BLaER1 (cell line): ENCODE data around the gene BACH1.

Source experiments
- H3K27ac ChIP-seq: shearing (Covaris generic); formaldehyde crosslinking; 2 replicates; pipeline ENCODE4 v1.8.1; 2022
- H3K27me3 ChIP-seq: shearing (Covaris generic); formaldehyde crosslinking; 2 replicates; pipeline ENCODE4 v1.8.1; 2022
- H3K36me3 ChIP-seq: shearing (Covaris generic); formaldehyde crosslinking; 2 replicates; pipeline ENCODE4 v1.8.1; 2022
- H3K4me1 ChIP-seq: shearing (Covaris generic); formaldehyde crosslinking; 2 replicates; pipeline ENCODE4 v1.8.1; 2022
- H3K4me2 ChIP-seq: shearing (Covaris generic); formaldehyde crosslinking; 2 replicates; pipeline ENCODE4 v1.8.1; 2022
- H3K4me3 ChIP-seq: shearing (Covaris generic); formaldehyde crosslinking; 2 replicates; pipeline ENCODE4 v1.8.1; 2022
- H3K9ac ChIP-seq: shearing (Covaris generic); formaldehyde crosslinking; 2 replicates; pipeline ENCODE4 v1.8.1; 2022
- H3K9me3 ChIP-seq: shearing (Covaris generic); formaldehyde crosslinking; 2 replicates; pipeline ENCODE4 v1.8.1; 2022
- H4K20me1 ChIP-seq: shearing (Covaris generic); formaldehyde crosslinking; 2 replicates; pipeline ENCODE4 v1.8.1; 2022
- Cebpa-rat ChIP-seq: shearing (Covaris generic); IDR thresholded peaks from 2 replicates; pipeline ENCODE4 v1.8.1; 2022

Gene BACH1

GRCh38 chr21:29321932-29322928 lies 23.5 kb downstream of the BACH1 start:
- Histone ChIP-seq H3K4me1 (no peaks in the 10 kb centered on the region), H3K36me3 (peaks cover 92% of the 10 kb centered on the region), H3K27me3 (no peaks in the 10 kb centered on the region), H3K4me3 (no peak overlapping the region), H3K4me2 (no peak overlapping the region), H4K20me1 (peaks cover 98% of the 10 kb centered on the region), H3K27ac (no peak overlapping the region), H3K9me3 (peaks cover 61% of the 10 kb centered on the region), H3K9ac (no peak overlapping the region)
- TF ChIP-seq Cebpa-rat = no peak

- TF ChIP-seq Cebpa-rat = no peak
- H3K4me2 ChIP-seq = no peak overlapping the region
- no peak overlapping the region for H3K27ac ChIP-seq
- no peaks in the 10 kb centered on the region for H3K4me1 ChIP-seq
- H4K20me1 ChIP-seq = peaks cover 94% of the 10 kb centered on the region
- H3K27me3 ChIP-seq = no peaks in the 10 kb centered on the region
- H3K9ac ChIP-seq = no peak overlapping the region
- peaks cover 52% of the 10 kb centered on the region for H3K9me3 ChIP-seq
- H3K36me3 ChIP-seq = peaks cover 91% of the 10 kb centered on the region
- no peak overlapping the region for H3K4me3 ChIP-seq
Observed at GRCh38 chr21:29323189-29323588, 24.5 kb downstream of the BACH1 start.

GRCh38 chr21:29326914-29327554 lies 28.3 kb downstream of the BACH1 start:
- peaks cover 81% of the 10 kb centered on the region for H4K20me1 ChIP-seq
- no peak for TF ChIP-seq Cebpa-rat
- no peak overlapping the region for H3K27ac ChIP-seq
- H3K4me1 ChIP-seq = no peaks in the 10 kb centered on the region
- peaks cover 14% of the 10 kb centered on the region for H3K9me3 ChIP-seq
- no peak overlapping the region for H3K4me2 ChIP-seq
- no peak overlapping the region for H3K9ac ChIP-seq
- H3K4me3 ChIP-seq = no peak overlapping the region
- H3K36me3 ChIP-seq = peaks cover 77% of the 10 kb centered on the region
- no peaks in the 10 kb centered on the region for H3K27me3 ChIP-seq

- Histone ChIP-seq H3K9ac (no peak overlapping the region), H3K9me3 (no peaks in the 10 kb centered on the region), H3K4me1 (no peaks in the 10 kb centered on the region), H3K36me3 (peaks cover 76% of the 10 kb centered on the region), H3K4me3 (no peak overlapping the region), H3K27ac (no peak overlapping the region), H3K27me3 (no peaks in the 10 kb centered on the region), H4K20me1 (peaks cover 83% of the 10 kb centered on the region), H3K4me2 (no peak overlapping the region)
- no peak for TF ChIP-seq Cebpa-rat
Observed at GRCh38 chr21:29329406-29329805, 30.7 kb downstream of the BACH1 start.

- no peak overlapping the region for H3K9ac ChIP-seq
- H4K20me1 ChIP-seq = peaks cover 83% of the 10 kb centered on the region
- H3K4me1 ChIP-seq = no peaks in the 10 kb centered on the region
- no peak overlapping the region for H3K4me2 ChIP-seq
- peaks cover 80% of the 10 kb centered on the region for H3K36me3 ChIP-seq
- no peaks in the 10 kb centered on the region for H3K27me3 ChIP-seq
- no peak overlapping the region for H3K27ac ChIP-seq
- no peak overlapping the region for H3K4me3 ChIP-seq
- TF ChIP-seq Cebpa-rat = no peak
- no peaks in the 10 kb centered on the region for H3K9me3 ChIP-seq
Observed at GRCh38 chr21:29330797-29331196, 32.1 kb downstream of the BACH1 start.

- Histone ChIP-seq H3K9ac (no peak overlapping the region), H3K27me3 (no peaks in the 10 kb centered on the region), H3K4me2 (no peak overlapping the region), H3K4me1 (no peaks in the 10 kb centered on the region), H3K9me3 (no peaks in the 10 kb centered on the region), H3K4me3 (no peak overlapping the region), H3K36me3 (peaks cover 77% of the 10 kb centered on the region), H3K27ac (no peak overlapping the region), H4K20me1 (peaks cover 76% of the 10 kb centered on the region)
- no peak for TF ChIP-seq Cebpa-rat
Observed at GRCh38 chr21:29332461-29333362, 34.0 kb downstream of the BACH1 start.

GRCh38 chr21:29333406-29333805 lies 34.7 kb downstream of the BACH1 start:
- no peak overlapping the region for H3K9ac ChIP-seq
- H3K27ac ChIP-seq = no peak overlapping the region
- H3K9me3 ChIP-seq = no peaks in the 10 kb centered on the region
- no peak overlapping the region for H3K4me2 ChIP-seq
- H3K4me1 ChIP-seq = no peaks in the 10 kb centered on the region
- TF ChIP-seq Cebpa-rat = no peak
- no peaks in the 10 kb centered on the region for H3K27me3 ChIP-seq
- peaks cover 80% of the 10 kb centered on the region for H4K20me1 ChIP-seq
- peaks cover 79% of the 10 kb centered on the region for H3K36me3 ChIP-seq
- no peak overlapping the region for H3K4me3 ChIP-seq

GRCh38 chr21:29334717-29335428 lies 36.2 kb downstream of the BACH1 start:
- Histone ChIP-seq H4K20me1 (peaks cover 80% of the 10 kb centered on the region), H3K4me2 (no peak overlapping the region), H3K36me3 (peaks cover 80% of the 10 kb centered on the region), H3K9ac (no peak overlapping the region), H3K27ac (no peak overlapping the region), H3K9me3 (no peaks in the 10 kb centered on the region), H3K4me1 (no peaks in the 10 kb centered on the region), H3K27me3 (no peaks in the 10 kb centered on the region), H3K4me3 (no peak overlapping the region)
- TF ChIP-seq Cebpa-rat = no peak

GRCh38 chr21:29335720-29336119 lies 37.0 kb downstream of the BACH1 start:
- Histone ChIP-seq H3K4me3 (no peak overlapping the region), H3K27me3 (no peaks in the 10 kb centered on the region), H3K4me1 (no peaks in the 10 kb centered on the region), H4K20me1 (peaks cover 80% of the 10 kb centered on the region), H3K9me3 (no peaks in the 10 kb centered on the region), H3K27ac (no peak overlapping the region), H3K4me2 (no peak overlapping the region), H3K36me3 (peaks cover 79% of the 10 kb centered on the region), H3K9ac (no peak overlapping the region)
- no peak for TF ChIP-seq Cebpa-rat
